K562 (cell line): ENCODE data around the gene AXIN2. TPM values are rescaled to one million over a fixed set of nuclear protein-coding genes. Genes with fewer than 3 reads are reported as not detected.

Source experiments
- ATAC-seq: fragments of 200-7000 bp; cut with Tn5 transposase; 3 replicates; pipeline ENCODE4 v1.9.1; 2020; ENCODE audit warnings: moderate library complexity
- BruUV-seq: library from RNA; stranded (reverse); fragments of 400-500 nt; replicated peaks from 2 replicates; lab custom pipeline; 2021; lab: Mats Ljungman, UMichigan
- CTCF ChIA-PET: fragments of 300-600 bp; formaldehyde crosslinking; extraction: SDS; loops from one replicate; lab custom pipeline; 2021; ENCODE audit warnings: low intra/inter-chr PET ratio; lab: Yijun Ruan, JAX
- POLR2A ChIA-PET: fragments of 300-600, 350-650 bp; sonication (Branson Sonifier 250); formaldehyde crosslinking; extraction: SDS; loops from one replicate; lab custom pipeline; 2021; ENCODE audit warnings: antibody characterized with exemption, inconsistent platforms; lab: Yijun Ruan, JAX
- DNase-seq, 4 experiments: peaks; one replicate each; pipeline versions ENCODE4 v3.0.0 to v3.0.0-alpha.2; 2011 to 2018; ENCODE audit warnings: low spot score in 3 of 4, mixed read lengths in 3 of 4; ENCODE audit errors: extremely low read depth in 1 of 4
- FAIRE-seq: peaks from 2 replicates; lab custom pipeline; 2011; peaks lifted over from hg19 to GRCh38; lab: Jason Lieb, UNC
- H2AFZ ChIP-seq: 2 replicates; pipeline ENCODE4 v1.6.0; 2011; ENCODE audit warnings: low read depth, low read length, control low read depth, inconsistent platforms
- H3K27ac ChIP-seq: fragments of 200-600 bp; 3 replicates; pipeline ENCODE4 v1.8.0; 2011; ENCODE audit warnings: low read depth, mild to moderate bottlenecking, control low read depth, inconsistent platforms, low read length, moderate library complexity, mixed read lengths; ENCODE audit errors: extremely low read depth
- H3K27me3 ChIP-seq, 2 experiments: fragments of 300-600 bp in 1 of 2; 2 replicates in 1 of 2; 3 replicates in 1 of 2; pipeline versions ENCODE4 v1.6.0 to v1.8.0; 2011; ENCODE audit warnings: inconsistent platforms in 2 of 2, low read length in 2 of 2, mild to moderate bottlenecking in 1 of 2, mixed read lengths in 1 of 2, moderate library complexity in 1 of 2; ENCODE audit not compliant: control insufficient read depth in 2 of 2, insufficient read depth in 2 of 2
- H3K36me3 ChIP-seq: fragments of 300-600 bp; 3 replicates; pipeline ENCODE4 v1.8.0; 2011; ENCODE audit warnings: mild to moderate bottlenecking, low read length, inconsistent platforms; ENCODE audit not compliant: control insufficient read depth, insufficient read depth
- H3K4me1 ChIP-seq, 2 experiments: fragments of 200-600 bp in 1 of 2; replicated peaks in 1 of 2; 2 replicates in 1 of 2; 3 replicates in 1 of 2; pipeline versions ENCODE4 v1.5.1 to v1.8.0; 2011; ENCODE audit warnings: inconsistent platforms in 2 of 2, low read length in 2 of 2, mild to moderate bottlenecking in 1 of 2, mixed read lengths in 1 of 2, moderate library complexity in 1 of 2; ENCODE audit not compliant: control insufficient read depth in 2 of 2, insufficient read depth in 2 of 2
- H3K4me2 ChIP-seq: 2 replicates; pipeline ENCODE4 v1.6.1; 2011; ENCODE audit warnings: low read length, control low read depth, inconsistent platforms, mixed read lengths; ENCODE audit not compliant: insufficient read depth
- H3K4me3 ChIP-seq: fragments of 200-600 bp; sonication (generic), shearing (Covaris generic); 2 replicates; pipeline ENCODE4 v1.5.1; 2016; ENCODE audit warnings: control low read depth, inconsistent platforms
- H3K79me2 ChIP-seq: fragments of 200-600 bp; 3 replicates; pipeline ENCODE4 v1.8.0; 2011; ENCODE audit warnings: low read length, inconsistent platforms; ENCODE audit not compliant: control insufficient read depth, insufficient read depth
- H3K9ac ChIP-seq, 2 experiments: 2 replicates each; pipeline versions ENCODE4 v1.6.0 to v1.6.1; 2011; ENCODE audit warnings: low read depth in 2 of 2, low read length in 2 of 2, control low read depth in 1 of 2, inconsistent platforms in 1 of 2, mild to moderate bottlenecking in 1 of 2, mixed read lengths in 1 of 2; ENCODE audit not compliant: insufficient read depth in 1 of 2
- H3K9me1 ChIP-seq: one replicate; pipeline ENCODE4 v1.6.0; 2011; ENCODE audit warnings: inconsistent platforms, mild to moderate bottlenecking, low read length, moderate library complexity; ENCODE audit not compliant: control insufficient read depth, insufficient read depth
- H3K9me3 ChIP-seq: replicated peaks from 2 replicates; pipeline ENCODE4 v1.5.1; 2011; ENCODE audit warnings: low read depth, low read length, inconsistent platforms; ENCODE audit not compliant: control insufficient read depth, insufficient read depth
- H4K20me1 ChIP-seq: replicated peaks from 2 replicates; pipeline ENCODE4 v1.6.1; 2011; ENCODE audit warnings: low read length, inconsistent platforms, mixed read lengths; ENCODE audit not compliant: control insufficient read depth, insufficient read depth
- ATF6 ChIP-seq: sonication (generic); formaldehyde crosslinking; IDR thresholded peaks from 2 replicates; pipeline ENCODE4 v1.4.0; 2020; ENCODE audit warnings: mild to moderate bottlenecking, missing genetic modification reagents
- CREBBP ChIP-seq: IDR thresholded peaks from one replicate; pipeline ENCODE4 v1.6.1; 2012; ENCODE audit warnings: low read depth, mild to moderate bottlenecking, control low read depth, inconsistent platforms, low read length
- CREM ChIP-seq: IDR thresholded peaks from 2 replicates; pipeline ENCODE4 v1.6.1; 2014; ENCODE audit warnings: antibody characterized with exemption, low read depth
- EHMT2 ChIP-seq: fragments of 450-650 bp; IDR thresholded peaks from 2 replicates; pipeline ENCODE4 v1.6.1; 2018; ENCODE audit warnings: antibody characterized with exemption
- TAF7 ChIP-seq: fragments of 450-650 bp; IDR thresholded peaks from 2 replicates; pipeline ENCODE4 v1.6.1; 2016; ENCODE audit warnings: missing genetic modification characterization, missing compliant biosample characterization
- ZKSCAN8 ChIP-seq: fragments of 200-800 bp; sonication (Bioruptor generic); IDR thresholded peaks from 2 replicates; pipeline ENCODE4 v1.6.1; 2016; ENCODE audit warnings: missing genetic modification characterization, missing compliant biosample characterization
- ZNF124 ChIP-seq: sonication (generic); formaldehyde crosslinking; IDR thresholded peaks from 2 replicates; pipeline ENCODE4 v1.8.1; 2022; ENCODE audit warnings: missing genetic modification reagents
- ZNF174 ChIP-seq: fragments of 250-450 bp; sonication (Bioruptor Pico); IDR thresholded peaks from 2 replicates; pipeline ENCODE4 v1.4.0; 2020; ENCODE audit warnings: mild to moderate bottlenecking
- ZNF644 ChIP-seq: fragments of 200-800 bp; sonication (Bioruptor generic); IDR thresholded peaks from 2 replicates; pipeline ENCODE4 v1.6.1; 2016; ENCODE audit warnings: low read depth, missing genetic modification characterization, missing compliant biosample characterization
- WGBS: fragments of 100-300 bp; shearing (Covaris generic); methylation state at CpG from one replicate; pipeline ENCODE4 v1.1.6; 2016; ENCODE audit warnings: low coverage, mixed read lengths; ENCODE audit not compliant: insufficient coverage; ENCODE audit errors: missing lambda C conversion rate; 5-methylcytosine and 5-hydroxymethylcytosine counted together
- in situ Hi-C: fragments of 300-500 bp; cut with MboI; formaldehyde crosslinking; loops from 4 replicates; pipeline ENCODE4 v1.15.0; 2018; ENCODE audit warnings: inconsistent platforms, mixed read lengths
- intact Hi-C: fragments of 100-400 bp; cut with micrococcal nuclease; formaldehyde crosslinking; loops from 2 replicates; pipeline ENCODE4 v1.14.2; 2022
- polyA plus RNA-seq, 8 experiments: library from polyadenylated mRNA; depleted of rRNA in 4 of 8; stranded (reverse) in 5 of 8; unstranded in 3 of 8; fragments of >200 nt; fragmentation: Nextera tagmentation in 2 of 8; fragmentation: Illumina TruSeq in 1 of 8; extraction: Ambion mirVana in 2 of 8; extraction: Trizol in 1 of 8; gene quantifications; 2 replicates each; pipeline versions ENCODE4 v1.2.1 to v1.2.3, GENCODE V29; 2011 to 2014; ENCODE audit warnings: inconsistent platforms in 1 of 8, missing spikeins in 1 of 8
- total RNA-seq, 7 experiments: library from RNA; depleted of rRNA in 6 of 7; stranded (reverse); fragments of >200 nt in 6 of 7; fragmentation: Illumina TruSeq in 2 of 7; extraction: Trizol in 2 of 7; gene quantifications; 2 replicates each; pipeline versions ENCODE4 v1.2.1 to v1.2.3, GENCODE V29; 2011 to 2021; ENCODE audit warnings: low replicate concordance in 1 of 7
- TF ChIP-seq, protein P1 (sequence below): fragments of 250-450 bp; sonication (Bioruptor Pico); IDR thresholded peaks from 2 replicates; pipeline ENCODE4 v1.8.0; 2022; ENCODE audit warnings: moderate library complexity, mild to moderate bottlenecking, inconsistent platforms

Gene AXIN2
- total and polyA plus RNA-seq, 9 of the 15 experiments (the other 6 are each of a cell fraction or from before 2014, with no cell fraction given) = 0.21 to 3.3 (median 1.2) TPM

DNA sequence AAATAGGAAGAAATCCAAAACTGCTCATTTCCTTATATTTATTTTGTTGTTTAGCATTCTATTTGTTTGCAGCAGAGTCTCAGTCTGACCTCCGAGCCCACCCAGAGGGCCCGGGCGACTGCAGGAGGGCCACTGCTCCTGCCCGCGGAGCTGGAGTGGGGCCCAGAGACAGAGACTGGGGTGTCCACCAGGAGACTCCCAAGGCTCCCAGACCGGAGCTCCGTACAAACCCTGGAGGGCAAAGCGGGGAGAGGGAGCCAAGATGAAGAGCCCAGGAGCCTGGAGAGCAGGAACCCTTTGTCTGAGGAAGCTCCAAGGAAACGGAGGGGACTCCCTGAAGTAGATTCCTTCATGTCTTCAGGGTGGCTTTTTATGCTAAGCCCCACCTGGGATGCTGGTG, 57.9 kb downstream of the AXIN2 start:
- H3K4me2 ChIP-seq = no peak overlapping the region
- no TSS peak for BruUV-seq
- H3K79me2 ChIP-seq = no peaks in the 10 kb centered on the region
- TF ChIP-seq EHMT2 (no peak), ZNF174 (CRISPR knock-in tag) (no peak), TAF7 (tag) (no peak), ZNF124 (no peak), CREM (no peak), ZKSCAN8 (CRISPR knock-in tag) (no peak), ATF6 (no peak), ZNF644 (tag) (no peak), CREBBP (no peak)
- TF ChIP-seq, protein P1, sequence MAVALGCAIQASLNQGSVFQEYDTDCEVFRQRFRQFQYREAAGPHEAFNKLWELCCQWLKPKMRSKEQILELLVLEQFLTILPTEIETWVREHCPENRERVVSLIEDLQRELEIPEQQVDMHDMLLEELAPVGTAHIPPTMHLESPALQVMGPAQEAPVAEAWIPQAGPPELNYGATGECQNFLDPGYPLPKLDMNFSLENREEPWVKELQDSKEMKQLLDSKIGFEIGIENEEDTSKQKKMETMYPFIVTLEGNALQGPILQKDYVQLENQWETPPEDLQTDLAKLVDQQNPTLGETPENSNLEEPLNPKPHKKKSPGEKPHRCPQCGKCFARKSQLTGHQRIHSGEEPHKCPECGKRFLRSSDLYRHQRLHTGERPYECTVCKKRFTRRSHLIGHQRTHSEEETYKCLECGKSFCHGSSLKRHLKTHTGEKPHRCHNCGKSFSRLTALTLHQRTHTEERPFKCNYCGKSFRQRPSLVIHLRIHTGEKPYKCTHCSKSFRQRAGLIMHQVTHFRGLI (CRISPR knock-in tag) = no peak

More for the DNA sequence above, 57.9 kb downstream of the AXIN2 start:
- FAIRE-seq (no peak), ATAC-seq (no peak), DNase-seq (no peak)
- no peak overlapping the region for H2AFZ ChIP-seq
- no peak overlapping the region for H3K4me3 ChIP-seq
- in situ Hi-C loops = no loop called here
- H3K9me3 ChIP-seq = no peaks in the 10 kb centered on the region
- H4K20me1 ChIP-seq = no peaks in the 10 kb centered on the region
- H3K36me3 ChIP-seq = no peaks in the 10 kb centered on the region
- no peaks in the 10 kb centered on the region for H3K9me1 ChIP-seq
- ChIA-PET POLR2A (interaction anchor here (0.6 kb wide), 1 partner anchor 9 kb away, joined by 3 read pairs; no protein-coding TSS in a partner anchor), CTCF (no interaction called here)
- no peak overlapping the region for H3K9ac ChIP-seq
- H3K4me1 ChIP-seq = no peaks in the 10 kb centered on the region
- WGBS = 6% methylated on average over 8 of the region's 9 CpGs
- intact Hi-C loops = no loop called here
- H3K27ac ChIP-seq = no peak overlapping the region
- peaks cover 0 to 20% of the 10 kb centered on the region in 2 experiments; a peak in 3 of 5 replicates for H3K27me3 ChIP-seq
